Thyroid gland (tissue), 4 donors: ENCODE data around the gene COBLL1.

Source experiments
- CTCF ChIP-seq, 6 experiments: fragments of 200-600 bp in 3 of 6; fragments of 450-650 bp in 3 of 6; sonication (generic) in 3 of 6; IDR thresholded peaks; one replicate each; pipeline ENCODE4 v1.5.1; 2016 to 2019; ENCODE audit warnings: antibody characterized with exemption in 6 of 6, mild to moderate bottlenecking in 2 of 6, inconsistent platforms in 1 of 6, moderate library complexity in 1 of 6
- POLR2A ChIP-seq, 2 donors: fragments of 450-650 bp; IDR thresholded peaks; one replicate each; pipeline ENCODE4 v1.6.1; 2017; ENCODE audit warnings: antibody characterized with exemption in 2 of 2, mild to moderate bottlenecking in 2 of 2, moderate library complexity in 1 of 2

- TF ChIP-seq CTCF (IDR thresholded peaks at IDR 0.05) (no peak), POLR2A (IDR thresholded peaks at IDR 0.05) (no peak)
These were observed 60.2 kb downstream of the COBLL1 start for GRCh38 chr2:164781394-164781793.
